DMS153 treated with DMSO at 0.1 percent for 48 hours (cell line): ENCODE measurements around the gene GRPEL1.
"Not testable (repeated sequence)": the region's sequence is repeated elsewhere in the genome, so short reads cannot be mapped to it uniquely, and the experiment has no call there.

Experiments
- DNase-seq: peaks from one replicate; lab custom pipeline; 2025; ENCODE audit not compliant: unreplicated experiment; lab: John Stamatoyannopoulos, UW

The GRPEL1 gene

GRCh38 chr4:7067452-7068278 lies at the start of gene GRPEL1:
GRPEL1 (minus strand) TSS chr4:7068064; CDS start chr4:7068032, 32 bp downstream.
- DNase-seq, result peak; percentile 78

- DNase-seq, result no peak
Observed at GRCh38 chr4:7116705-7117104, 48.8 kb upstream of the GRPEL1 start.

- no peak for DNase-seq
Observed at GRCh38 chr4:7115557-7116340, 47.9 kb upstream of the GRPEL1 start.

DNA sequence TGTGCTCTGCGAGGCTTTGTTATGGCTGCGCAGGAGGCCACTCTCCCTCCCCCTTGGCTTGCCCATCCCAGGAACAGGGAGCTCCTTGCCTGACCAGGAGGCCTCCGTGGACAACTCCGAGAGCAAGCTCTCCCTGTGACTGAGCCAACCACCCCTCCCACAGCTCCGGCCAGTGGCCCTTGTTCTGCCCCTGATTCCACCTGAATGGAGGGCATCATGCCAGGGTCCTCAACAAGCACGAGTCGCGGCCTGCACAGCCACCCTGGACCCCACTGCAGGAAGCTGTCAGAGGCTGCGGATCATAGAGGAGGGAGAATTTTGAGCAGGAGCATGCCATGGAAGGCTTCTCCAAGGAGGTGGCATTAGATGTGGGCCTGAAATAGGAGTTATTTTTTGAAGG lies 44.8 kb upstream of the GRPEL1 start:
- no peak for DNase-seq

DNA sequence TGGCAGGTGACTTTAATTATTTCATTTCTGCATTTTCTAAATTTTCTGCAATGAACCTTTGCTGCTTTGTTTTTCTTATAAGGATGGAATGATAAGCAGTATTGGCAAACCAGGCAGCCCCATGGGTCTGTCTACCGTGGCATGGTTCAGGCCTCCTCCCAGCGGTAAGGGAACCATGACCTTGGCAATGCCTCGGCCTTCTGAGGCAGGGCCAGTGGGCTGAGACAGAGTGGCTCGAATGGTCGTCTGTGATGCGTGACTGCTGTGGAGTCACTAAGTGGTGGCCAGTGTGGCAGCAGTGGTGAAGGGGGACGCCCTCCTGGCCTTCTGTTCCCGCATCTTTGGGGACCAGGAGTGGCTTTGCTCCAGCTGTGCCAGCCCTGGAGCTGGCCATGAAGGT lies 43.6 kb upstream of the GRPEL1 start:
- no peak for DNase-seq

- no peak for DNase-seq
Observed at GRCh38 chr4:7110546-7110945, 42.7 kb upstream of the GRPEL1 start.

DNA sequence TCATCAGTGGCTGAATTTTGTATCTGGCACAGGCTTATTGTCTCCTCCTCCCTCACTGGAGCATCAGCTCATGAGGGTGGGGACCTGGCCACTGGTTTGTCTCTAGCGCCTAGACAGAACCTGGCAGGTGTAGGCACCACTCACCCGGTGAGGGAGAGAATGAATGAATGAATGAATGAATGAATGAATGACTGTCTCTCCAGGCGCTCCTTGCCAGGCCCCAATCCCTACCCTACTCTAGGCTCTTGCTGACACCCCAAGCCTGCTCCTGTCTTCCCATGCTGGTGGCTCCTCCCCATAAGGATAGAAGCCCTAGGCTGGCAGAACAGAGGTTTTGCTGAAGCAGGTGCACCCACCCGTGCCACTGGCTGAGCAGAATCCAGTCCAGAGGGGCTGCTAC lies 41.3 kb upstream of the GRPEL1 start:
- no peak for DNase-seq

- no peak for DNase-seq
Observed at GRCh38 chr4:7108660-7109059, 40.8 kb upstream of the GRPEL1 start.

GRCh38 chr4:7108046-7108625 lies 40.3 kb upstream of the GRPEL1 start:
- DNase-seq, result no peak

GRCh38 chr4:7107166-7107905 lies 39.5 kb upstream of the GRPEL1 start:
- no peak for DNase-seq

DNA sequence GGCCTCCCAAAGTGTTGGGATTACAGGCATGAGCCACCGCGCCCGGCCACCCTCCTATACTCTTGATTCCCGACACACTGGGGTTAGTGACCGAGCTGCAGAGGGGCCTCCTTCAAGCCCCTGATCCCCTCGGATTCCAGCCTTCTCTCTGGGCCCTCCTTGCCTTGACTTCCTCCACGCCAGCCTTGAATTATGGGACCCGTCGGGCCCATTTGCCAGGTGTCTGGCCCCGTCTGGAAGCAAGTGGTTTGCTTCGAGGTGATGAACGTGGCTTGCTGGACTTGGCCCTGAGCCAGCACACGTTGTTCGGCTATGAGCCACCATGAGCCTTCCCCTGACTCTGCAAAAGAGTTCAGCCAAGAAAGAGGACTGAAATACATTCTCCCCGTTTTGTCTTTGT lies 37.4 kb upstream of the GRPEL1 start:
- no peak for DNase-seq

- no peak for DNase-seq
Observed at GRCh38 chr4:7104366-7105031, 36.6 kb upstream of the GRPEL1 start.

- DNase-seq, result no peak
Observed at GRCh38 chr4:7103607-7104365, 35.9 kb upstream of the GRPEL1 start.

- DNase-seq, result peak; percentile 28
Observed at GRCh38 chr4:7103031-7103606, 35.3 kb upstream of the GRPEL1 start.

DNA sequence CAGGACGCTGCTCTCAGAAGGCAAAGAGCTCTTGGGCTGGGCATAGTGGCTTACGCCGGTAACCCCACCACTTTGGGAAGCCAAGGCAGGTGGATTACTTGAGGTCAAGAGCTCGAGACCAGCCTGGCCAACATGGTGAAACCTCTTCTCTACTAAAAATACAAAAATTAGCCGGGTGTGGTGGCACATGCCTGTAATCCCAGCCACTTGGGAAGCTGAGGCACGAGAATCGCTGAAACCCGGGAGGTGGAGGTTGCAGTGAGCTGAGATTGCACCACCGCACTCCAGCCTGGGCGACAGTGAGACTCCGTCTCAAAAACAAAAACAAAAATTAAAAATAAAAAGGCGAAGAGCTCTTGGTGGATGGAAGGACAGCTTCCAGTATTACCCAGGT lies 34.6 kb upstream of the GRPEL1 start:
- DNase-seq, result not testable (repeated sequence)

- DNase-seq, result peak; percentile 4
Observed at GRCh38 chr4:7101692-7102515, 34.0 kb upstream of the GRPEL1 start.

- DNase-seq, result no peak
Observed at GRCh38 chr4:7096236-7096635, 28.4 kb upstream of the GRPEL1 start.

- DNase-seq, result no peak
Observed at GRCh38 chr4:7095611-7096155, 27.8 kb upstream of the GRPEL1 start.
